Thoracic aorta (tissue), 2 donors: ENCODE results near the gene ALPP. TPM values are rescaled to one million over a fixed set of nuclear protein-coding genes. Genes with fewer than 3 reads are reported as not detected.
"Not testable (repeated sequence)": the region's sequence is repeated elsewhere in the genome, so short reads cannot be mapped to it uniquely, and the experiment has no call there.

Source experiments
- ATAC-seq: fragments of 150-250 bp; one replicate; pipeline ENCODE4 v1.8.0; 2017; ENCODE audit warnings: low read depth; ENCODE audit not compliant: insufficient number of reproducible peaks, low FRiP score
- DNase-seq: peaks from one replicate; pipeline ENCODE4 v3.0.0-alpha.2; 2020; ENCODE audit warnings: low spot score
- H3K27ac ChIP-seq, 2 donors: fragments of 200-600 bp; sonication (generic); 1 replicate in 1 of 2; 2 replicates in 1 of 2; pipeline ENCODE4 v1.5.1; 2016; ENCODE audit warnings: mild to moderate bottlenecking in 2 of 2, moderate library complexity in 2 of 2
- H3K27me3 ChIP-seq: fragments of 200-600 bp; sonication (generic); replicated peaks from 2 replicates; pipeline ENCODE4 v1.6.0; 2016; ENCODE audit warnings: mild to moderate bottlenecking; ENCODE audit not compliant: insufficient read depth
- H3K36me3 ChIP-seq: fragments of 200-600 bp; sonication (generic); one replicate; pipeline ENCODE4 v1.5.1; 2016
- H3K4me1 ChIP-seq, 2 donors: fragments of 200-600 bp; sonication (generic); 1 replicate in 1 of 2; 2 replicates in 1 of 2; pipeline versions ENCODE4 v1.5.1 to v1.6.0; 2016; ENCODE audit warnings: low read depth in 2 of 2, mild to moderate bottlenecking in 1 of 2; ENCODE audit not compliant: control insufficient read depth in 1 of 2
- H3K4me3 ChIP-seq: fragments of 200-600 bp; sonication (generic); 2 replicates; pipeline ENCODE4 v1.5.1; 2016; ENCODE audit warnings: mild to moderate bottlenecking
- H3K9me3 ChIP-seq: fragments of 200-600 bp; sonication (generic); 2 replicates; pipeline ENCODE4 v1.5.1; 2016
- total RNA-seq, 2 donors: library from RNA; depleted of rRNA; stranded (reverse); fragments of >200 nt; gene quantifications; one replicate each; pipeline versions ENCODE4 v1.1.0 to v1.2.3, GENCODE V29; 2016
- TF ChIP-seq, protein P1 (sequence below): fragments of 200-600 bp; sonication (generic); IDR thresholded peaks from one replicate; pipeline ENCODE4 v1.5.1; 2019; ENCODE audit warnings: antibody characterized with exemption

ALPP gene
- total RNA-seq, 2 donors from 2014 or later: not detected

DNA sequence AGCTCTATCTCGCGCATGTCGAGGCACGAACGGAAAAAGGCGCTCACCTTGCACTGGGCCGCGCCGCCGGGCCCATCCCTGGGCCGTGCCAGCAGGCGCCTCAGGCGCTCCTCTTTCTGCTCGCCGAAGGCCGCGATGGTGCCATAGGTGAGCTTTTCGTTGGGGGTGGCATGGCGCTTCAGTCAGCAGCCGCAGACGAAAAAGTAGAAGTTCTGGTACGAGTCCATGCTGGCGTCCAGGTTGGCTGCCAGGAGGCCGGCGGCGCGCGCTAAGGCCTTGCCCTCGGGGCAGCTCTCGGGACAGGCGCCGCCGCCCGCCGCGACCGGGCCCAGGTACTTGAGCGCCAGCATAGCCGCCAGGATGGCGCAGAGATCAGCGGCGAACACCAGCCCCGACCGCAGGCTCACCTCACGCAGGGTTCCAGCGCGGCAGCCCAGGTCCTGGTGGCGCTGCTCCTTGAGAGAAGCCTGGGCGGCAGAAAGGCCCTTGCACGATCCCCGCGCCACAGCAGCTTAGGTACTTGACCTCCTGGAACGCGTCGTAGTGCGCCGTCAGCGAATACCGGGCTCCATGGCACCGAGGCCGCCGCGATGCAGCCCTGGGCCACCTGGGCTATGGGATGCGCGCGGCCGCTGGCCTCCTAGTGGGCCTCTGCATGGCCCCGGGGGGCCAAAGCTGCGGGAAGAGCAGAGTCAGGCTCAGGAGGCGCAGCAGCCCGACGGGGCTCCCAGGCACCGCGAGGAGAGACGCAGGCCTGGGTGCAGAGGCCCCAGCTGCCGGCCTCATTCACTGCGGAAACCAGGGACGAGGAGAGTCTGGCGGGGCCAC lies 40.9 kb downstream of the ALPP start:
- Histone ChIP-seq H3K36me3 (no peaks in the 10 kb centered on the region), H3K27ac (no peak overlapping the region), H3K4me1 (peaks cover 0 to 20% of the 10 kb centered on the region in 2 donors), H3K4me3 (peak overlapping the region; percentile 54), H3K27me3 (peaks cover 5% of the 10 kb centered on the region), H3K9me3 (no peaks in the 10 kb centered on the region)
- ATAC-seq (no peak), DNase-seq (no peak)
- TF ChIP-seq, protein P1, sequence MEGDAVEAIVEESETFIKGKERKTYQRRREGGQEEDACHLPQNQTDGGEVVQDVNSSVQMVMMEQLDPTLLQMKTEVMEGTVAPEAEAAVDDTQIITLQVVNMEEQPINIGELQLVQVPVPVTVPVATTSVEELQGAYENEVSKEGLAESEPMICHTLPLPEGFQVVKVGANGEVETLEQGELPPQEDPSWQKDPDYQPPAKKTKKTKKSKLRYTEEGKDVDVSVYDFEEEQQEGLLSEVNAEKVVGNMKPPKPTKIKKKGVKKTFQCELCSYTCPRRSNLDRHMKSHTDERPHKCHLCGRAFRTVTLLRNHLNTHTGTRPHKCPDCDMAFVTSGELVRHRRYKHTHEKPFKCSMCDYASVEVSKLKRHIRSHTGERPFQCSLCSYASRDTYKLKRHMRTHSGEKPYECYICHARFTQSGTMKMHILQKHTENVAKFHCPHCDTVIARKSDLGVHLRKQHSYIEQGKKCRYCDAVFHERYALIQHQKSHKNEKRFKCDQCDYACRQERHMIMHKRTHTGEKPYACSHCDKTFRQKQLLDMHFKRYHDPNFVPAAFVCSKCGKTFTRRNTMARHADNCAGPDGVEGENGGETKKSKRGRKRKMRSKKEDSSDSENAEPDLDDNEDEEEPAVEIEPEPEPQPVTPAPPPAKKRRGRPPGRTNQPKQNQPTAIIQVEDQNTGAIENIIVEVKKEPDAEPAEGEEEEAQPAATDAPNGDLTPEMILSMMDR: no peak

- peaks cover 0 to 20% of the 10 kb centered on the region in 2 donors for H3K4me1 ChIP-seq
- H3K27ac ChIP-seq: no peak overlapping the region
- H3K9me3 ChIP-seq: no peaks in the 10 kb centered on the region
- ATAC-seq (no peak), DNase-seq (no peak)
- TF ChIP-seq, protein P1: no peak
- H3K36me3 ChIP-seq: no peaks in the 10 kb centered on the region
- no peak overlapping the region for H3K4me3 ChIP-seq
- peaks cover 5% of the 10 kb centered on the region for H3K27me3 ChIP-seq
Observed at GRCh38 chr2:232420073-232420454, 41.5 kb downstream of the ALPP start.

GRCh38 chr2:232420463-232421188 lies 42.1 kb downstream of the ALPP start:
- peaks cover 5% of the 10 kb centered on the region for H3K27me3 ChIP-seq
- DNase-seq (no peak), ATAC-seq (no peak)
- no peaks in the 10 kb centered on the region for H3K36me3 ChIP-seq
- H3K4me1 ChIP-seq: peaks cover 0 to 20% of the 10 kb centered on the region in 2 donors
- H3K4me3 ChIP-seq: no peak overlapping the region
- TF ChIP-seq, protein P1: no peak
- no peak overlapping the region for H3K27ac ChIP-seq
- H3K9me3 ChIP-seq: no peaks in the 10 kb centered on the region

- H3K4me3 ChIP-seq: no peak overlapping the region
- H3K27me3 ChIP-seq: peaks cover 5% of the 10 kb centered on the region
- TF ChIP-seq, protein P1: no peak
- no peaks in the 10 kb centered on the region for H3K36me3 ChIP-seq
- ATAC-seq: no peak
- no peaks in the 10 kb centered on the region for H3K9me3 ChIP-seq
- peaks cover 0 to 20% of the 10 kb centered on the region in 2 donors for H3K4me1 ChIP-seq
- no peak overlapping the region for H3K27ac ChIP-seq
- DNase-seq: no peak
Observed at GRCh38 chr2:232421189-232421785, 42.7 kb downstream of the ALPP start.

DNA sequence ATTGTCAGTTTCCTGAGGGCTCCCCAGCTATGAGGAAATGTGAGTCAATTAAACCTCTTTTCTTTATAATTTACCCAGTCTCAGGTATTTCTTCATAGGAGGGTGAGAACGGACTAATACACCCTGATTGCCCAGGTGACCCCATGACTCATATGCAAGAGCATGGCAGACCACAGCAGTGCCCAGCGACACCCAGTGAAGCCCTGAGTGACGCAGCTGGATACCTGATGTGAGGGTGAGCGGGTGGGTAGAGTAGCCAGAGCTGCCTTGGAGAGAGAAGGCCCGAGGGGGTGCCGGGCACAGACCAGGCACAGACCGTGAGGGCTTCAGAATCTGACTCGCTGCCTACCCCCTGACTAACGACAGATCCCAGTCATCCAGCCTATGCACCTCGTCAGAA lies 43.5 kb downstream of the ALPP start:
- Histone ChIP-seq H3K27ac (no peak overlapping the region), H3K4me3 (no peak overlapping the region), H3K36me3 (no peaks in the 10 kb centered on the region), H3K4me1 (peaks cover 0 to 20% of the 10 kb centered on the region in 2 donors), H3K9me3 (no peaks in the 10 kb centered on the region), H3K27me3 (peaks cover 5% of the 10 kb centered on the region)
- no peak for DNase-seq
- TF ChIP-seq, protein P1: no peak
- no peak for ATAC-seq

DNA sequence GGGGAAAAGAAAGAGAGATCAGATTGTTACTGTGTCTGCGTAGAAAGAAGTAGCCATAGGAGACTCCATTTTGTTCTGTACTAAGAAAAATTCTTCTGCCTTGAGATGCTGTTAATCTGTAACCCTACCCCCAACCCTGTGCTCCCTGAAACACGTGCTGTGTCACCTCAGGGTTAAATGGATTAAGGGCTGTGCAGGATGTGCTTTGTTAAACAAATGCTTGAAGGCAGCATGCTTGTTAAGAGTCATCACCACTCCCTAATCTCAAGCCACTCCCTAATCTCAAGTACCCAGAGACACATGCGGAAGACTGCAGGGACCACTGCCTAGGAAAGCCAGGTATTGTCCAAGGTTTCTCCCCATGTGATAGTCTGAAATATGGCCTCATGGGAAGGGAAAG lies 44.4 kb downstream of the ALPP start:
- not testable (repeated sequence) for H3K36me3 ChIP-seq, H3K9me3 ChIP-seq, ATAC-seq, H3K27me3 ChIP-seq, H3K27ac ChIP-seq, H3K4me3 ChIP-seq, DNase-seq
- peaks cover 0 to 20% of the 10 kb centered on the region in 2 donors for H3K4me1 ChIP-seq

GRCh38 chr2:232423407-232423806 lies 44.9 kb downstream of the ALPP start:
- peaks cover 0 to 20% of the 10 kb centered on the region in 2 donors for H3K4me1 ChIP-seq
- ATAC-seq, H3K4me3 ChIP-seq, DNase-seq, H3K9me3 ChIP-seq, H3K27ac ChIP-seq, H3K27me3 ChIP-seq, H3K36me3 ChIP-seq: not testable (repeated sequence)
